GM12875 (cell line): ENCODE measurements around the gene CTSZ.

Experiments used
- H3K4me3 ChIP-seq: one replicate; pipeline ENCODE4 v1.5.1; 2011; ENCODE audit warnings: low read depth, low read length, control low read depth
- TF ChIP-seq, protein P1 (sequence below): IDR thresholded peaks from 2 replicates; pipeline ENCODE4 v1.5.1; 2011; ENCODE audit warnings: low read depth, mild to moderate bottlenecking, control low read depth, inconsistent platforms, low read length, moderate library complexity, borderline replicate concordance; ENCODE audit not compliant: insufficient read depth

The CTSZ gene

DNA sequence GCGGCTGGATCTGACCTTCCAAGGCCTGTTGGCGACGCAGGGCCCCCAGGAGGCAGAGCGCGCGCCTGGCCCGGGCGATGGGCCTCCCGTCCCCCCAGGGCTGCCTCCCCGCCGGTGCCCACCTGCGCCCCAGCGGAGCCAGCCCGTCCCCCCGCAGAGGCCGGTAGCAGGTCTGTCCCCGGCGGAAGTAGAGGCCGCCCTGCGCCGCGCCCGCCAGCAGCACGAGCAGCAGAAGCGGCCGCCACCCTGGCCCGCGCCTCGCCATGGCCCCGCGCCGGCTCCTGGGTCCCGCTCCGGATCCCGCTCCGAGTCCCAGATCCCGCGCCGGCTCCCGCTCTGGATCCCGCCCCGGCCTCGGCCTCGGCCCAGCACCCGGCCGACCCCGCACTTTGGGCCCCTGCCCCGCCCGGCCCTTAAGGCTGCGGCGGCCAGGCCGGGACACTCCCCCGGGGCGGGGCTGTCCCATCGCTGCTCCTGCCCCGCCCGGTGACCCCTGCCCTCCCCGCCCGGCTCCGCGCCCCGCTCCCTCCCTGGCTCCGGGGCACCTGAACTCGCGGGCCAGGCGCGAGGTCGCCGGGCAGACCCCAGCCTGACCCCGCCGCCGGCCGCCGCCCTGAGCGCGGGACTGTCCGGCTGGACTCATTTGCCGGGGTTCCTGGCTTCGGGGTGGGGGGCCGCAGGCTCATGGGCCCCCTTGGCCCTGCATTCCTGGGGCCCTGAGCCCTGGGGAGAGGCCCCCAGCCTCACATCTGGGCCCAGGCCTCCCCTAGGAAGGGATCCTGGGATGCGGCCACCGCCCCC is at the start of gene CTSZ:
CTSZ (minus strand) TSS at position 391 of the 801 bp plus-strand sequence; CDS start at position 265, 126 bp downstream.
- H3K4me3 ChIP-seq = peak within 1 kb of the TSS; percentile 66
- TF ChIP-seq, protein P1, sequence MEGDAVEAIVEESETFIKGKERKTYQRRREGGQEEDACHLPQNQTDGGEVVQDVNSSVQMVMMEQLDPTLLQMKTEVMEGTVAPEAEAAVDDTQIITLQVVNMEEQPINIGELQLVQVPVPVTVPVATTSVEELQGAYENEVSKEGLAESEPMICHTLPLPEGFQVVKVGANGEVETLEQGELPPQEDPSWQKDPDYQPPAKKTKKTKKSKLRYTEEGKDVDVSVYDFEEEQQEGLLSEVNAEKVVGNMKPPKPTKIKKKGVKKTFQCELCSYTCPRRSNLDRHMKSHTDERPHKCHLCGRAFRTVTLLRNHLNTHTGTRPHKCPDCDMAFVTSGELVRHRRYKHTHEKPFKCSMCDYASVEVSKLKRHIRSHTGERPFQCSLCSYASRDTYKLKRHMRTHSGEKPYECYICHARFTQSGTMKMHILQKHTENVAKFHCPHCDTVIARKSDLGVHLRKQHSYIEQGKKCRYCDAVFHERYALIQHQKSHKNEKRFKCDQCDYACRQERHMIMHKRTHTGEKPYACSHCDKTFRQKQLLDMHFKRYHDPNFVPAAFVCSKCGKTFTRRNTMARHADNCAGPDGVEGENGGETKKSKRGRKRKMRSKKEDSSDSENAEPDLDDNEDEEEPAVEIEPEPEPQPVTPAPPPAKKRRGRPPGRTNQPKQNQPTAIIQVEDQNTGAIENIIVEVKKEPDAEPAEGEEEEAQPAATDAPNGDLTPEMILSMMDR = no peak

DNA sequence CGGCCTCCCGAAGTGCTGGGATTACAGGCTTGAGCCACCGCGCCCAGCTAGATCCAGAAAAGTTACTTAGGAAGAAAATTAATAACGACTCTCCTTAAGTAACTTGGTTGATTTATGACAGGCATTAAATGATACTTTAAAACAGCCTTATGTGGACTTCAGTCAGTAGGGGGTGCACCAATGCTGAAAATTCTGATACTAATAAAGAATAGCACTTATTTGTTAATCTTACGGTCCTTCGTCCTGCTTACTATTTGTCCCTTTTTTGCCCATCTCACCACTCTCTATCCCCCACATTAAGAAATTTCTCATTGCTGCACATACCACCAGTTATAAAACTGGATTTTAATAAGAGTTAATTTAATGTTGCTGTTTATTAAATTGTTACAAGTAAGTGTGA is 48.2 kb upstream of the CTSZ start:
- H3K4me3 ChIP-seq = no peak overlapping the region
- TF ChIP-seq, protein P1 = 0 out of 2 replicates have a peak, but pooled peaks have one; percentile 9

DNA sequence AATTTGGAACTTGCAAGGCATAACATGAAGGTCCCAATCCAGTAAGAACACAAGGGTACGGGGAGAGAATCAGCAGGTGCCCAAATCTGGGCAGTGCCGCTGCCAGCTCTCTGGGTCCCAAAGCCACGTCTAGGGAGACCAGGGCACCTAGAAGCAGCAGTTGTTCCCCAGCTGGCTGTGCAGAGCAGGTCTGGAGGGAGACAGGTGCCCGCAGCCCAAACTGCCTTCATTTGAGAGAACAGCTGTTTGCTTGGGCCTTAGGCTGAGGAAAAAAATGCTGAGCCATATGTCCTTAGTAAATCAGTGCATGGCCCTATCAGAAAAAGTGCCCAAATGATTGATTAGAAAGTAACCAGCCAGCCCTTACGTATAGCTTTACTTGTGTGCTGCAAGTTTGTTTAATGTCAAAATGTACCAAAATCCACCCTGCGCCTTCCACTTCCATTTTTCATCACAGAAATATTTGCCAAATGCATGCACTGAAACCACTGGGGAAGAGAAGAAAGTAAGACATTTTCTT is 44.7 kb upstream of the CTSZ start:
- H3K4me3 ChIP-seq = no peak overlapping the region
- TF ChIP-seq, protein P1 = no peak

DNA sequence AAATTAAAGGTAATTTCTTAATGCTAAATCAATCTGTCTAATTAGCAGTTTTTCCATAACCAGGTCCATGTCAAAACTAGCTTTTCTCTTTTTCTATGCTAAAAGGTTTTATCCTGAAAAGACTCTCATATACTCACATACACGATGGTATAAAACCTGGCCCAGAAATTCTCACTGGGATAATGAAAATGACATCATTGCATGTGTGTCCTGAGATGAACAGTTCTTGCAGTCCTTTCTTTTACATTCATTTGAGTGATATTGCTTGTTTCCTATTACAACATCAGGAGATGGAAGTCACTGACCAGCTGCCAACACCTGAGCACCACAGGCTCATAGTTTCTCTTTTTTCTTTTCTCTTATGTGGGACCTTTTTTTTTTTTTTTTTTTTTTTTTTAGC is 43.4 kb upstream of the CTSZ start:
- TF ChIP-seq, protein P1 = no peak
- no peak overlapping the region for H3K4me3 ChIP-seq

DNA sequence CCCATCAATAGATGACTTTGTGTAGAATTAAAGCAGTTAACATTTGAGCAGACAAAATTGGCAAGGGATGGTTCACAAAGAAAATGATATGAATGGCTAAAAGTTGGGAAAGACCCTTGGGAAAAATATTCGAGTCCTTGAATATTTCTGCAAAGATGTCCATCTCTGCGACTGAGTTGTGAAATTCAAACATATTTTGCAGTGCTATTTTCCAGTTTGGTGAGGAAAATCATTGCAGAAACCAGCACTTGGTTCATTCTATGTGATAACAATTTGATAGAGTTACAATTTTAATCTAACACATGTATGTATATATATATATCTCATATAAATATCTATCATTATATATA is 41.6 kb upstream of the CTSZ start:
- TF ChIP-seq, protein P1 = no peak
- H3K4me3 ChIP-seq = no peak overlapping the region

DNA sequence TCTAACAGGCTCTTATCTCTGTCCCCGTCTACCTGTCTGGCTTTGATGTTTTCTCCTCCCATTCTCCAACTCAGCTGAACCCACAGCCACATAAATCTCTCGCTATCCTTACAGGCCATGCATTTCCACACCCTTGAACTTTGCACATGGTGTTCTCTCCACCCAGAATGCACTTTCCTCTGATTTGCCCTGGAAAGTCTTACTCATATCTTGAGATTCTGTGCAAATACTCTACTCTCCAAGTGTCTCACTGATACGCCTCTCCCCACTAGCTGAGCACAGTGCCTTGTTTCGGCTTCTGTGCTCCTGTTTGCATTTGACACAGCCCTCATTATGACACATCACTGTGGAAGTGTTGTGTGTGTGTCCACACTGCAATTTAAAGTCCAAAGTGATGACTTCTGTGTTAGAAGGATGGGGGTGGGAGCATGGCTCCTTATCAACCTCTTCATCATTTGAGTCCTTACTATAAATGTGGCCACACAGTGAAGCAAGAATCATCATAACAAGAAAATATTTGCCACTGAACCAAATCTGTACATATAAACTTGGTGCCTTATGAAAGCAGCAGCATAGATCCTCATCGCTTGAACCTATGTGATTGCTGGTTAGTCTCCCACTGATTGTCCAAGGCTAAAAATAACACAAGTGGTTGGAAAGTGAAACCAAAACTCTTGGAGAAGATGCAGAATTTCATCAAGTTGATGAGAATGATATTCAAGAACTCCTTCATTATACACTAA is 41.1 kb upstream of the CTSZ start:
- H3K4me3 ChIP-seq = no peak overlapping the region

More for the DNA sequence above, 41.1 kb upstream of the CTSZ start:
- TF ChIP-seq, protein P1 = no peak
